Body of pancreas (tissue), 4 donors: ENCODE data around the gene PROS1.

Experiments
- POLR2A ChIP-seq, 3 donors: fragments of 450-650 bp; IDR thresholded peaks; one replicate each; pipeline ENCODE4 v1.6.1; 2016; ENCODE audit warnings: antibody characterized with exemption in 3 of 3, mild to moderate bottlenecking in 2 of 3
- TF ChIP-seq, protein P1 (sequence below), 7 experiments: fragments of 450-650 bp in 4 of 7; fragments of 200-600 bp in 3 of 7; sonication (generic) in 3 of 7; IDR thresholded peaks; one replicate each; pipeline ENCODE4 v1.5.1; 2016 to 2019; ENCODE audit warnings: antibody characterized with exemption in 7 of 7

DNA sequence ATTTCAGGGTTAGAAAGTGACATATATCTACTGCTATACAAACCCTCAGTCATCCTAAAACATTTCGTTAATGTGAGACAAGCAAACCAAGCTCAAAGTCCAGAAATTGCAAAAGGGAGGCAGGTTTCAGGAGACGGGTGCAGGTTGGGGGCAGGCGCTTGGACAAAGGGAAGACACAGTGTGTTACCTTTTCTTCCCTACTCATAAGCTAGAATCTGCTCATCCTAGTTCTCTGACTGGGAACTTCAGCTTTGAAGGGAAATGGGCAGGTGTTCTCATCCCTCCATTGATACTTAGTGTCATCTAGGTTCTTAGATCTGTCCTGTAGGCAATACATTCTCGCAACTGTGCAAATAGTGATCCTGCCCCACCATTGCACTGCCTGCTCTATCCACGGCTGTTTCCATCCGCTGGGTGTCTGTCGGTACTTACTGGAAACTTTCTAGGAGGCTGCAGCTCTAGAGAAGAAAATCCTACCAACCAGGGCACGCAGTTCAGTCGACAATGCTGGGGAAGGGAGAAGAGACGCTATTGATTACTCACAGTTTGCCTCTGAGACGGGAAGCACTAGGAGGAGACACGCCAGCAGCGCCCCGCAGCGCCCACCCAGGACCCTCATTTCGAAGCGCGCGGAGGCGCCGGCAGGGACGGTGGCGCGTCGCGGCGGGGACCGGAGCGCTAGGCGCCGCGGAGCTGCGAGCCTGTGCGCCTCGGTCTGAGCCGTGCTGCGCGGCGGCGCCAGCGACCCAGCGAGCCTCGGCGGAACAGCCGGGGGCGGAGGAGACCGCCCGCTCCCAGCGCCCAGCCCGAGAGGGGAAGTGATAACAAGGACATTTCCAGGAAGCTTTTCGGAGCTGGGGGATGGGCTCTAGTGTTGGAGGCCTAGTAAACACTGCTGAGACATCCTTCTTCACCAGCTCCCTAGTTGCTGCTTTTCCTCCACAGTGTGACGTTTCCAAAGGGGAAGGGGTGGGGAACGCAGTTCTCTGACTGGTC lies at the start of gene PROS1:
- TF ChIP-seq POLR2A (IDR thresholded peaks at IDR 0.05) = peak; percentile 14 to 35 (median 22)
- TF ChIP-seq, protein P1, sequence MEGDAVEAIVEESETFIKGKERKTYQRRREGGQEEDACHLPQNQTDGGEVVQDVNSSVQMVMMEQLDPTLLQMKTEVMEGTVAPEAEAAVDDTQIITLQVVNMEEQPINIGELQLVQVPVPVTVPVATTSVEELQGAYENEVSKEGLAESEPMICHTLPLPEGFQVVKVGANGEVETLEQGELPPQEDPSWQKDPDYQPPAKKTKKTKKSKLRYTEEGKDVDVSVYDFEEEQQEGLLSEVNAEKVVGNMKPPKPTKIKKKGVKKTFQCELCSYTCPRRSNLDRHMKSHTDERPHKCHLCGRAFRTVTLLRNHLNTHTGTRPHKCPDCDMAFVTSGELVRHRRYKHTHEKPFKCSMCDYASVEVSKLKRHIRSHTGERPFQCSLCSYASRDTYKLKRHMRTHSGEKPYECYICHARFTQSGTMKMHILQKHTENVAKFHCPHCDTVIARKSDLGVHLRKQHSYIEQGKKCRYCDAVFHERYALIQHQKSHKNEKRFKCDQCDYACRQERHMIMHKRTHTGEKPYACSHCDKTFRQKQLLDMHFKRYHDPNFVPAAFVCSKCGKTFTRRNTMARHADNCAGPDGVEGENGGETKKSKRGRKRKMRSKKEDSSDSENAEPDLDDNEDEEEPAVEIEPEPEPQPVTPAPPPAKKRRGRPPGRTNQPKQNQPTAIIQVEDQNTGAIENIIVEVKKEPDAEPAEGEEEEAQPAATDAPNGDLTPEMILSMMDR (IDR thresholded peaks at IDR 0.05) = no peak
